OCI-LY3 (cell line): ENCODE measurements around the gene HTR1D.

Source experiments
- H2AFZ ChIP-seq: fragments of 200-600, 300-600 bp; shearing (Covaris generic); 2 replicates; pipeline ENCODE4 v1.6.0; 2014; ENCODE audit warnings: antibody characterized with exemption, low read depth, low read length
- H3K27ac ChIP-seq: fragments of 200-600, 300-600 bp; sonication (generic); 2 replicates; pipeline ENCODE4 v1.5.1; 2014; ENCODE audit warnings: mild to moderate bottlenecking, low read length, moderate library complexity, mixed read lengths
- H3K27me3 ChIP-seq: fragments of 200-600, 300-600 bp; sonication (generic); 2 replicates; pipeline ENCODE4 v1.6.1; 2014; ENCODE audit warnings: low read depth, low read length, mixed read lengths
- H3K36me3 ChIP-seq: fragments of 200-600, 300-600 bp; sonication (generic); replicated peaks from 2 replicates; pipeline ENCODE3; 2014; ENCODE audit warnings: low read depth, low read length, mixed read lengths
- H3K4me1 ChIP-seq: fragments of 300-600, 200-600 bp; sonication (generic); 2 replicates; pipeline ENCODE4 v1.6.1; 2014; ENCODE audit warnings: low read length, mixed read lengths
- H3K4me2 ChIP-seq: fragments of 200-600, 300-600 bp; sonication (generic); 2 replicates; pipeline ENCODE4 v1.6.1; 2014; ENCODE audit warnings: low read length, mixed read lengths
- H3K4me3 ChIP-seq: fragments of 300-600, 200-600 bp; sonication (generic); 2 replicates; pipeline ENCODE4 v1.5.1; 2014; ENCODE audit warnings: antibody characterized with exemption, mild to moderate bottlenecking, low read length, moderate library complexity
- H3K79me2 ChIP-seq: fragments of 300-600, 200-600 bp; shearing (Covaris generic); 2 replicates; pipeline ENCODE4 v1.6.1; 2014; ENCODE audit warnings: mild to moderate bottlenecking, low read length, mixed read lengths
- H3K9ac ChIP-seq: fragments of 300-600, 200-600 bp; shearing (Covaris generic); 2 replicates; pipeline ENCODE4 v1.6.0; 2014; ENCODE audit warnings: mild to moderate bottlenecking, low read length, moderate library complexity
- H3K9me3 ChIP-seq: fragments of 200-600, 300-600 bp; shearing (Covaris generic); 2 replicates; pipeline ENCODE4 v1.6.1; 2014; ENCODE audit warnings: low read length, mixed read lengths; ENCODE audit not compliant: insufficient read depth
- H4K20me1 ChIP-seq: fragments of 200-600, 300-600 bp; sonication (generic); 2 replicates; pipeline ENCODE4 v1.6.1; 2016; ENCODE audit warnings: low read length, mixed read lengths; ENCODE audit not compliant: insufficient read depth
- CTCF ChIP-seq: fragments of 200-600, 300-600 bp; sonication (generic); IDR thresholded peaks from 2 replicates; pipeline ENCODE4 v1.5.1; 2014; ENCODE audit warnings: antibody characterized with exemption, low read length, low read depth
- EZH2phosphoT487 ChIP-seq: fragments of 200-600 bp; shearing (Covaris generic); IDR thresholded peaks from 2 replicates; pipeline ENCODE4 v1.6.1; 2018; ENCODE audit warnings: antibody characterized with exemption, mixed run types, low read depth

The HTR1D gene

GRCh38 chr1:23202263-23202749, 15.0 kb downstream of the HTR1D start:
- H3K36me3 ChIP-seq: no peaks in the 10 kb centered on the region
- H3K27ac ChIP-seq: no peak overlapping the region
- H3K79me2 ChIP-seq: no peaks in the 10 kb centered on the region
- H3K4me2 ChIP-seq: no peak overlapping the region
- H3K9me3 ChIP-seq: no peaks in the 10 kb centered on the region
- H3K4me3 ChIP-seq: no peak overlapping the region
- H3K4me1 ChIP-seq: no peaks in the 10 kb centered on the region
- no peaks in the 10 kb centered on the region for H3K27me3 ChIP-seq
- no peak overlapping the region for H2AFZ ChIP-seq
- no peaks in the 10 kb centered on the region for H4K20me1 ChIP-seq
- no peak for TF ChIP-seq CTCF
- no peak for TF ChIP-seq EZH2phosphoT487
- no peak overlapping the region for H3K9ac ChIP-seq

- Histone ChIP-seq H4K20me1 (no peaks in the 10 kb centered on the region), H3K27ac (no peak overlapping the region), H3K9me3 (no peaks in the 10 kb centered on the region), H3K27me3 (no peaks in the 10 kb centered on the region), H2AFZ (no peak overlapping the region), H3K9ac (no peak overlapping the region), H3K4me2 (no peak overlapping the region), H3K79me2 (no peaks in the 10 kb centered on the region), H3K36me3 (no peaks in the 10 kb centered on the region), H3K4me1 (no peaks in the 10 kb centered on the region), H3K4me3 (no peak overlapping the region)
- TF ChIP-seq CTCF: no peak
Observed at GRCh38 chr1:23200883-23201282, 16.4 kb downstream of the HTR1D start.

DNA sequence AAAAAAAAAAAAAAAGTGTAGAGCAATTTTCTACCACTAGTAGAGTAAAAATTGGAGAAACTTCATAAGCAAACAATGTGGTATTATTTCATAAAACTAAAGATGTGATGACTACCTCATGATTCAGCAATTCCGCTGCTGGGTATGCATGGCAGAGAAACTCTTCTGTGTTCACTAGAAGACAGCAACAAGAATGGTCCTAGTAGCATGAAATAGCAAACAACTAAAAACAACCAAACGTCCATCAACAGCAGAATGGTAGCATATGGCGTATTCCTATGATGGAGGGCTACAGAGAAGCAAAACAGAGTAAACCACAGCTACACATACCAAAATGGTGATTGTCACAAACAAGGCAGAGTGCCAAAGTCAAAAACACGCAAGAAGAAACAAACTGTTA, 18.9 kb downstream of the HTR1D start:
- Histone ChIP-seq H3K79me2 (no peaks in the 10 kb centered on the region), H3K36me3 (no peaks in the 10 kb centered on the region), H3K4me1 (no peaks in the 10 kb centered on the region), H3K27ac (no peak overlapping the region), H3K9me3 (no peaks in the 10 kb centered on the region), H4K20me1 (no peaks in the 10 kb centered on the region), H3K9ac (no peak overlapping the region), H3K4me3 (no peak overlapping the region), H2AFZ (no peak overlapping the region), H3K27me3 (no peaks in the 10 kb centered on the region), H3K4me2 (no peak overlapping the region)
- TF ChIP-seq EZH2phosphoT487 (no peak), CTCF (no peak)

DNA sequence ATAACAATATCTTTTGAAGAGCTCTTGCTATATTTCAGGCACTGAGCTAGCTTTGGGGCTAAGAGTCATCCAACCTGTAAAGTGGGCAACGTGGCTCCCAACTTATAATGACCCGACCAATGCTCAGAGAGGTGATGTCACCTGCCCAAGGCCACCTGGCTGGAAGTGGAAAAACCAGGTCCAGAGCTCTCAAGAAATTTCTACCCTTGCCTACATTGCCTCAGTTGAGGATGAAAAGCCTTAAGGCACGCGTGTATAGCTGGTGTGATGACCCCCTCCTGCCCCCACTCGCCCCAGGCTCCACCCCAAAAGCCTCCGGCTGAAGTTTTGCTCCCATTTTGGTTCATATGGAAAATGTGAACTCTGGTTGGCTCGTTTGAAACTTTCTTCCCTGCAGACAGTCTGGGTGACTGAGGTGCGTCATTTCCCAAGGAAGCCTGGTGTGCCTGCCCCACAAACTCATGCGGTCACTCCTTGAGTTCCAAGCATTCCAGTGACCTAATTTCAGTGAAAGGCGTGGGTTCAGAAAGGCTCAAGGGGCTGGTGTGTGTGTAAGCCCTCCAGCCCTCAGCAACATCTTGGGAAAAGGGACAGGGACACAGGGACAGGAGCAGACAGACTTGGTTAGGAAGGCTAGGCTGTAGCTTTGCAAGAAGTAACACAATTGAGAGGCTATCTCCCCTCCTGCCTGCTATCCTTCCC, 20.5 kb downstream of the HTR1D start:
- H3K4me2 ChIP-seq: no peak overlapping the region
- no peaks in the 10 kb centered on the region for H3K36me3 ChIP-seq
- H2AFZ ChIP-seq: no peak overlapping the region
- no peak overlapping the region for H3K27ac ChIP-seq
- no peak for TF ChIP-seq EZH2phosphoT487
- no peak for TF ChIP-seq CTCF
- H3K9me3 ChIP-seq: no peaks in the 10 kb centered on the region
- H3K9ac ChIP-seq: no peak overlapping the region
- no peaks in the 10 kb centered on the region for H3K27me3 ChIP-seq
- no peaks in the 10 kb centered on the region for H3K4me1 ChIP-seq
- no peak overlapping the region for H3K4me3 ChIP-seq
- no peaks in the 10 kb centered on the region for H4K20me1 ChIP-seq
- no peaks in the 10 kb centered on the region for H3K79me2 ChIP-seq
